HG02981 (cell line): ENCODE results near the gene INHBE.

Source experiments
- ATAC-seq: cut with Tn5 transposase; IDR thresholded peaks from one replicate; pipeline ENCODE4 v1.9.1; 2021; ENCODE audit warnings: mild to moderate bottlenecking, moderate library complexity; ENCODE audit not compliant: unreplicated experiment

Gene INHBE

DNA sequence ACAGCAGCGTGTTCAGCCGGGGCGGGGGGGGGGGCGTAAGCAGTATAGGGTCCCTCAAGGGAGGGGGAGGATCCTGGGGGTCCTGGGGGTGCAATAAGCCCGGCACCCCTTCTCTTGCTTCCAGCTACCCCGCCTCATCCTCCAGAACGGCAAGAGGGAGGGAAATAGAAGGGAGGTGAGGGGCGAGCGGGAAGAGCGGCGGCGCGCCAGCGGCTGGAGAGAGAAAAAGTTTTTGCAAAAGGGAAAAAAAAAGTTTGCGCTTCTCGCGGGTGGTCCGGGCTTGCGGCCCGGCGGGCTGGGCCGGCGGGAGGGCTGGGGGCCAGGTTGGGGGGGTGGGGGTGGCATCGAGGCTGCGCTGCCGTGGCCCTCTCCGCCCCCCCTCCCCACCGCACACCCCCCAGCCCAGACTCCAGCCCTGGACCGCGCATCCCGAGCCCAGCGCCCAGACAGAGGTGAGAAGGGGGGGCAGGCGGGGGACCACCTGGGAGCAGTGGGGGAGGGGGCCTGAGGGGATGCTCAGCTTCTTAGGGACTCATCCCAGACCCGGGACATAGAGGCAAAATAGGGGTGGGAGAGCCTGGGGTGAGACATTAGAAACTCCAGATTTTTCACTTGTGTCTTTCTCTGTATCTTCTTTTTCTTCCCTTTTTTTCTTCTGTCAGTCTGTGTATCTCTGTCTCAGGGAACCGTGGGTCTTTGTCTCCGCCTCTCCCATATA, 4.8 kb downstream of the INHBE start, which contains the start of gene GLI1:
Gene GLI1, plus strand, starts transcription at position 36 of the 718 bp plus-strand sequence. CDS start 3,907 bp downstream, outside the sequence.
- ATAC-seq = no peak

GRCh38 chr12:57460468-57460784, 5.3 kb downstream of the INHBE start:
- no peak for ATAC-seq

DNA sequence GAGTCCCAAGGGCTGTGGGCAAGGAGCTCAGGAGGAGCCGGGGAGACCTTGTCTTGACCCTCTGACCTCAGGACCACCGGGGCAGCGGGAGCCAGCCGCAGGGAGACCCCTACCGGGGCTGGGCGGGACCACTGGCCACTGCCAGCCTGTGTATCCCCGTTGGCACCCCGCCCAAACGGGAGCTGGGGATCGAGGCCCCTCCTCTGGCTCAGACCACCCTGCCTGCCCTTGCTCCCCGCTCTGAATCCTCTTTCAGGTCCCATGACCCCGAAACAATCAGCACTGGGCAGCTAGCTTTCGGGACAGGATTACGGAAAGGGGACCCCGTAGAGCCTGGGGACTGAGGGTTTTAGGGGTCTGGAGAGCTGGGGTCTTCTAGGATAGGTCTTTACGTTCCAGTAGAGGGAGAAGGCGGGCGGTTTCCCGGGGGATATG, 5.8 kb downstream of the INHBE start:
- ATAC-seq = no peak

GRCh38 chr12:57461276-57461916, 6.3 kb downstream of the INHBE start:
- ATAC-seq = no peak

- ATAC-seq = no peak
Observed at GRCh38 chr12:57461917-57462250, 6.8 kb downstream of the INHBE start.

- peak; percentile 53 for ATAC-seq
Observed at GRCh38 chr12:57462251-57462911, 7.3 kb downstream of the INHBE start.

- ATAC-seq = no peak
Observed at GRCh38 chr12:57462912-57463253, 7.8 kb downstream of the INHBE start.

DNA sequence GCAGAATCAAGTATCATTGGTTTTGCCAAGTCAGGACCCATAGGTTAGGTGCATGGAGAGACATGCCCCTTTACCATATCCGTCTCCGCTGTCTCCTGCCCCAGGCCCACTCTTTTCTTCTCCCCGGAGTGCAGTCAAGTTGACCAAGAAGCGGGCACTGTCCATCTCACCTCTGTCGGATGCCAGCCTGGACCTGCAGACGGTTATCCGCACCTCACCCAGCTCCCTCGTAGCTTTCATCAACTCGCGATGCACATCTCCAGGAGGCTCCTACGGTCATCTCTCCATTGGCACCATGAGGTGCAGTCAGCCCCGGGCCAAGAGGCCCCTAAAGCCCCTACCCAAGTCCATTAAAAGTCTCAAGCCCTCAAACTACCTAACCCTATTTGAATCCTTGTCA, 9.5 kb downstream of the INHBE start:
- ATAC-seq = no peak

DNA sequence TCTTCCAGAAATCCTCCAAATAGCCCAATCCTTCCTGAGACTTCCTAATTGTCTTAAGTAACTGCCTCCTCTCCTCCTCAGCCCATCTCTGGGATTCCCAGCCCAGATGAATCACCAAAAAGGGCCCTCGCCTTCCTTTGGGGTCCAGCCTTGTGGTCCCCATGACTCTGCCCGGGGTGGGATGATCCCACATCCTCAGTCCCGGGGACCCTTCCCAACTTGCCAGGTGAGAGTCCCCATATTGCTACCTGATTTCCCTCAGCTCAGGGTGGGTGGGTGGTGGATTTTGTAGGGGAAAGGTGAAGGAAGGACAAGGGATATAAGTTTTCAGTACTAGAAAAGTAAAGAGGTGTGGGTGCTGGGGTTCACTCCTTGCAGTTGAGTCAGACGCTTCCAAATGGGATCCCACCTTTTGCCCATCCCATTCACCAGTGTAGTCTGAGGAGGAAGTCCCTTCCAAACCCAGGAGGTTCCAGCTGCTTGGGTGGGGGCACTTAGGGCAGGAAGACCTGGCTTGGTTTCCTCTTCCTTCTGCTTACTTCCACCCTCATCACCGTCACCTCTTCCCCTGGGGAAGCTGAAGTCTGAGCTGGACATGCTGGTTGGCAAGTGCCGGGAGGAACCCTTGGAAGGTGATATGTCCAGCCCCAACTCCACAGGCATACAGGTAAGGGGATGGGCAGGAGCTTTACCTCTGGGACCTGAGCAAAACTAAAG, 10.1 kb downstream of the INHBE start:
- no peak for ATAC-seq

- no peak for ATAC-seq
Observed at GRCh38 chr12:57465747-57466505, 10.8 kb downstream of the INHBE start.

GRCh38 chr12:57467212-57467874, 12.2 kb downstream of the INHBE start:
- no peak for ATAC-seq

- no peak for ATAC-seq
Observed at GRCh38 chr12:57467915-57468314, 12.8 kb downstream of the INHBE start.

- no peak for ATAC-seq
Observed at GRCh38 chr12:57469296-57470164, 14.4 kb downstream of the INHBE start.

DNA sequence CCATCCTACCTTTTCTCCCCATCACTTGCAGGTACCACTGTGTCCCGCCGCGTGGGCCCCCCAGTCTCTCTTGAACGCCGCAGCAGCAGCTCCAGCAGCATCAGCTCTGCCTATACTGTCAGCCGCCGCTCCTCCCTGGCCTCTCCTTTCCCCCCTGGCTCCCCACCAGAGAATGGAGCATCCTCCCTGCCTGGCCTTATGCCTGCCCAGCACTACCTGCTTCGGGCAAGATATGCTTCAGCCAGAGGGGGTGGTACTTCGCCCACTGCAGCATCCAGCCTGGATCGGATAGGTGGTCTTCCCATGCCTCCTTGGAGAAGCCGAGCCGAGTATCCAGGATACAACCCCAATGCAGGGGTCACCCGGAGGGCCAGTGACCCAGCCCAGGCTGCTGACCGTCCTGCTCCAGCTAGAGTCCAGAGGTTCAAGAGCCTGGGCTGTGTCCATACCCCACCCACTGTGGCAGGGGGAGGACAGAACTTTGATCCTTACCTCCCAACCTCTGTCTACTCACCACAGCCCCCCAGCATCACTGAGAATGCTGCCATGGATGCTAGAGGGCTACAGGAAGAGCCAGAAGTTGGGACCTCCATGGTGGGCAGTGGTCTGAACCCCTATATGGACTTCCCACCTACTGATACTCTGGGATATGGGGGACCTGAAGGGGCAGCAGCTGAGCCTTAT, 15.3 kb downstream of the INHBE start:
- no peak for ATAC-seq

GRCh38 chr12:57470970-57471656, 16.0 kb downstream of the INHBE start:
- ATAC-seq = no peak

- ATAC-seq = no peak
Observed at GRCh38 chr12:57471661-57472060, 16.6 kb downstream of the INHBE start.

GRCh38 chr12:57472391-57472790, 17.3 kb downstream of the INHBE start:
- ATAC-seq = no peak

DNA sequence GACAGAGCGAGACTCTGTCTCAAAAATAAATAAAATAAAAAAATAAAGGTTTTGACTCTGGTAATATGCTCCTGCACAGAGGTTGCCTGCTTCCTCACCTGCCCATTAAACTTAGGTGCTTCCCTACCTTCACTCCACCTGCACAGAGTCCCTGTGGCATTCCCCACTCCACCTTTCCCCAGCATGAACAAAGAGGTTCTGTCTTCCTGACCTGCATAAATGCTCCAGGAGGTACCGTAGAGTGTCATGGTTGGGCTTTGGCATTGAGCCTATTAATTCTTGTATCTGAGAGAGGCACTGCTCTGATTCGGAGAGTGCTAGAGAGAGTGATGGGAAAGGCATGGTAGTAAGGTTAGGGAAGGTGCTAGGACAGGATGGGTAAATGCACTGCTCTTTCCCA, 18.3 kb downstream of the INHBE start:
- no peak for ATAC-seq
